ENCODE measurements around the gene FLYWCH1.

Gene FLYWCH1

DNA sequence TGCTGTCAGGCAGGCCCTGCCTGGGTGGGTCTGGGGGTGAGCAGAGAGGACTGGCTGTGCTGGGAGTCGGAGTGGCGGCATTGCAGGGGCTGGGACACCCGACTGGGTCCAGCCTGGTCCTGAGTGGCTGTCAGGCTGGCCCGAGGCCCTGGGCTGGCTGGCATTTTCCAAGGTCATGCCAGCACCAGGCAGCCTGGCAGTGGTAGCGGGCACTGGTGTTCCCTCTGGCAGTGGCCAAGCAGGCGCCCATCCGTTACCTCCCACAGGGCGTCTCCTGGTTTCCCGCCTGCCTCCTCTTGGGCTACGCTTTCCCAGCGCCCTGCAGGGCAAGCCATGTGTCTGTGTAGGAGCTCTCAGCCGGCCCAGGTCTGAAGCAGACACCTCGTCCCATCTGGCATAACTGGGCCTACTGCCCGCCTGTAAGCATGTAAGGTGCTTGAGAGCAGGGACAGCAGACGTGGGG is 74.2 kb downstream of the FLYWCH1 start:
- no peaks in the 10 kb centered on the region for H3K36me3 Mint-ChIP-seq
- no peak overlapping the region for H3K4me3 Mint-ChIP-seq
- H3K27me3 Mint-ChIP-seq: no peaks in the 10 kb centered on the region
- H3K27ac Mint-ChIP-seq: no peak overlapping the region
- no peaks in the 10 kb centered on the region for H3K9me3 Mint-ChIP-seq (ENCODE audit: low read depth)
- peaks cover 5% of the 10 kb centered on the region for H3K4me1 Mint-ChIP-seq (ENCODE audit: low read depth)

DNA sequence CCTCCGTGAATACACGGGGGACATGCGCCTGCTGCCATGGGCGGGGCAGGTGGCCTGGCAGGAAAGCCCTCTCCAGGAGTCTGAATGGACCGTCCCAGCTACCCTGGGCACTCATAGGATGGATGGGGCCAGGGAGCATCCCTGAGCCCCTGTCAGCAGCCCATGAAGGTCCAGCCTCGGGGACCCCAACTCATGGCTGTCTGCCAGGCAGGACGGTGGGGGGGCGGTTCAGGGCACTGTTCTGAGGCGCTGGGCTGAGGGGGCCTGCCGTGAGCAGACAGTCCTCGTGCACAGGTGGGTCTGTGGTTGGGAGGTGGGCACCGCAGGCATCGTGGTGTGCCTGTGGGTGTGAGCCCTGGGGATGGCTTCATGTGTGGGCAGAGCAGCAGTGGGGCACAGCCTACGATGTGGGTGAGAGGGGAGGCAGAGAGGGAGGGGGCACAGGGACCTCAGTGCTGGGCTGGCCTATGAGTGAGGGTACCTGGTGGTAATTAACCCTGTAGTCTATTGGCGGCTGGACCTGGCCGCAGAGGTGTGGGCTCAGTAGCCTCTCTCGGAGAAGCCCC is 75.0 kb downstream of the FLYWCH1 start:
- Mint-ChIP-seq H3K4me1 (ENCODE audit: low read depth) (peaks cover 2% of the 10 kb centered on the region), H3K36me3 (no peaks in the 10 kb centered on the region), H3K27me3 (no peaks in the 10 kb centered on the region), H3K9me3 (ENCODE audit: low read depth) (no peaks in the 10 kb centered on the region), H3K27ac (no peak overlapping the region), H3K4me3 (no peak overlapping the region)

DNA sequence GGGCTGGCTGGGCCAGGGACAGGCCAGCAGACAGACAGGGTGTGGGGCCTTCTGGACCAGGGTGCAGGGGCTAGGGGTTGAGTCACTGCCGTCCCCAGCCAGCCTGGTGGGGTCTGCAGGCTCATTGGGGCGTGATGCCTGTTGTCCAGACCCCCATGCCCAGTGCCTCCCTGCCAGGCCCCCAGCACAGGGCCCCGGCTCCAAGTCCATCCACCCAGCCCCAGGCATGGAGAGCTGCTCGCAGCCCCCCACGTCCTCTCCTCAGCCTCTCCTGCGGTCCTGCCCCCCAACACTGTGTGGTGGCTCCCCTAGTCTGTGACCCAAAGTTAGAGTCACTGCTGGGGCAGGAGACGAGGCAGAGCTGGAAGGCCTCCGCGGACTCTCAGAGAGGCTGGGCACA is 75.6 kb downstream of the FLYWCH1 start:
- no peaks in the 10 kb centered on the region for H3K9me3 Mint-ChIP-seq (ENCODE audit: low read depth)
- H3K4me3 Mint-ChIP-seq: no peak overlapping the region
- H3K36me3 Mint-ChIP-seq: no peaks in the 10 kb centered on the region
- peaks cover 1% of the 10 kb centered on the region for H3K4me1 Mint-ChIP-seq (ENCODE audit: low read depth)
- no peak overlapping the region for H3K27ac Mint-ChIP-seq
- no peaks in the 10 kb centered on the region for H3K27me3 Mint-ChIP-seq

DNA sequence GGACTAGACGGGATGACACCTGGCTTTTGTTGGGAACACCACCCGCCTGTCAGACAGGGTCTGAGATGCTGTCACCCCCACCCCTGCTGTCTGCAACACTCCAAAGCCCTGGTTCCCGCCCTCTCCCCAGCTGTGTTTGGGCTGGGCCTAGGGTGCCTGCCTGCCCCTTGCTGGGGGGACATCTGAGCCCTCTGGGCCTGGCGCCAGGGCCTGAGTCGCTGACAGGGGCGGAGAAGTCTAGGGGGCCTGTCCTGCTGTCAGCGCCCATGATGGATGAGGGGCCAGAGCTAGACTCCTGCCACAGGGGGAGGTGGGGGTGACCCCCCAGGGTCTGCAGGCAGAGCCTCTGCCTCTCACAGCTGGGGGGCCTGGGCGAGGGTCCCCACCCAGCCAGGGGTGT is 76.1 kb downstream of the FLYWCH1 start:
- Mint-ChIP-seq H3K4me3 (no peak overlapping the region), H3K4me1 (ENCODE audit: low read depth) (peaks cover 1% of the 10 kb centered on the region), H3K36me3 (no peaks in the 10 kb centered on the region), H3K27ac (no peak overlapping the region), H3K27me3 (no peaks in the 10 kb centered on the region), H3K9me3 (ENCODE audit: low read depth) (no peaks in the 10 kb centered on the region)

DNA sequence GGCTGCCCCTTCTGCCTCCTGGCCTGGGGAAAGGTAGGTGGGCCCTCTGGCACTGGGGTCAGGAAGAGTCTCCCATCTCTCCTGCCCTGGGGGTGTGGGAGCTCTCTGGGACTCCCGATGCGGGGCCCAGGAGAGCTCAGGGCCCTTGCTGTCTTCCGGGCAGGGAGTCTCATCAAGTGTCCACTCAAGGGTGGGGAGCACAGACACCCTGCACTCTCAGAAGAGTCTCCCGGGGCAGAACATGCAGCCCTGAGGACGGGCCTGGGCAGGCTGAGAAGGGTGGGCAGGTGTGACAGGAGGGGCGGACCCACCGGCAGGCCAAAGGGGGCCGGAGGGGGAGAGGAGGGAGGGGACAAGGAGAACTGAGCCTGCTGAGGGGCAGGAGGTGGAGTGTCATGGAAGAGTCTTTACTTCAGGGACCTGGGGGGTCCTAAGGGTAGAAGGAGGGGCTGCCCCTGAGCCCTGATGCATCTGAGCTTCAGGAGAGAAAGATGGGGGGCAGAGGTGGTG is 76.9 kb downstream of the FLYWCH1 start:
- H3K27ac Mint-ChIP-seq: no peak overlapping the region
- no peaks in the 10 kb centered on the region for H3K27me3 Mint-ChIP-seq
- no peak overlapping the region for H3K4me3 Mint-ChIP-seq
- no peaks in the 10 kb centered on the region for H3K9me3 Mint-ChIP-seq (ENCODE audit: low read depth)
- no peaks in the 10 kb centered on the region for H3K4me1 Mint-ChIP-seq (ENCODE audit: low read depth)
- H3K36me3 Mint-ChIP-seq: no peaks in the 10 kb centered on the region

DNA sequence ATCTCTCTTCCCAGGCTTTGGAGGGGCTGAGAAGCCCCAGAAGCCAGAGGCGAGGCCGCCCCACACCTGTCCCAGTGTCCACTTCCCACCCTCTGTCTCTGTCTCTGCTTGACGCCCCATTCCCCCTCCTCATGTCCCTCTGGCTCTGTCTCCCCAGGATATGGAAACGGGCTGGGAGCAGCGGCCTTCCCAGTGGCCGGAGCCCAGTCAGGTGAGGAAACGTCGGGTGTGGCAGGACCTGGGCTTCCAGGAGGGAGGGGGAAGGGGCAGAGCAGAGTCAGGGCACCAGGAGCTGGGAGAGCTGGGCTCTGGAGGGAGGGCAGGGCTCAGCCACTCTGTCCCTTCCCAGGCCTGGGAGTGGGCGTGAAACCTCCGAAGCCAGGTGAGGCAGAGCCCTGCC is 79.2 kb downstream of the FLYWCH1 start:
- Mint-ChIP-seq H3K9me3 (ENCODE audit: low read depth) (no peaks in the 10 kb centered on the region), H3K36me3 (no peaks in the 10 kb centered on the region), H3K27ac (no peak overlapping the region), H3K4me3 (no peak overlapping the region), H3K27me3 (no peaks in the 10 kb centered on the region), H3K4me1 (ENCODE audit: low read depth) (no peaks in the 10 kb centered on the region)

DNA sequence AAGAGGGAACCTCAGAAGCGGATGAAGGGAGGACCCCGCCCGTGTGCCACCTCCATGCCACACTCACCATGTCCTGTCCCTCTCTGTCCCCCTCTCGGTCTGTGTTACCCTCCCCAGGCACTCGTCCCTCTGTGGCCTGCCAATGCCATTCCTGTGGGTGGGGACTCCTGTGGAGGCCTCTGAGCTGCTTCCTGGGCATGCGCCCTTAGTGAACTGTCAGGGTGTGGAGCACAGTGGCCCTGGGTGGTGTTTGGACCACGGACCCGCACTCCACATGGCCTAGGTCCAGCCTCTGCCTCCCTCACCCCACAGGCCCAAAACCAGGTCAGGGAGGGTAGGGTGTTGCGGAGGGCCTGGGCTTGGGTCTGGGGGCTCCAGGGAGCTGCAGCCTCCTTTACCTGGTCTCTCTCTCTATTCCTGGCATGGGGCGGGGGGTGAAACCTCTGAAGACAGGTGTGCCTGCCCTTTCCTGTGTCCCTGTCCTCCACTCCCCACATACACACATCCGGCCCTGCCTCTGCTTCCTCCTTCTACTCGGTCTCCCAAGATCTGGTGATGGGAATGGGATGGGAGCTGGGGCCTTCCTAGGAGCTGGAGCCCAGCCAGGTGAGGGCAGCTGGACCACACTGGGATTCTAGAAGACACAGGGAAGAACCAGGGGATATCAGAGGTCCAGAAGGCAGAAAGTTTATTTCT is 80.0 kb downstream of the FLYWCH1 start:
- H3K36me3 Mint-ChIP-seq: no peaks in the 10 kb centered on the region
- H3K27ac Mint-ChIP-seq: no peak overlapping the region
- H3K4me3 Mint-ChIP-seq: no peak overlapping the region
- no peaks in the 10 kb centered on the region for H3K27me3 Mint-ChIP-seq
- no peaks in the 10 kb centered on the region for H3K4me1 Mint-ChIP-seq (ENCODE audit: low read depth)
- no peaks in the 10 kb centered on the region for H3K9me3 Mint-ChIP-seq (ENCODE audit: low read depth)

DNA sequence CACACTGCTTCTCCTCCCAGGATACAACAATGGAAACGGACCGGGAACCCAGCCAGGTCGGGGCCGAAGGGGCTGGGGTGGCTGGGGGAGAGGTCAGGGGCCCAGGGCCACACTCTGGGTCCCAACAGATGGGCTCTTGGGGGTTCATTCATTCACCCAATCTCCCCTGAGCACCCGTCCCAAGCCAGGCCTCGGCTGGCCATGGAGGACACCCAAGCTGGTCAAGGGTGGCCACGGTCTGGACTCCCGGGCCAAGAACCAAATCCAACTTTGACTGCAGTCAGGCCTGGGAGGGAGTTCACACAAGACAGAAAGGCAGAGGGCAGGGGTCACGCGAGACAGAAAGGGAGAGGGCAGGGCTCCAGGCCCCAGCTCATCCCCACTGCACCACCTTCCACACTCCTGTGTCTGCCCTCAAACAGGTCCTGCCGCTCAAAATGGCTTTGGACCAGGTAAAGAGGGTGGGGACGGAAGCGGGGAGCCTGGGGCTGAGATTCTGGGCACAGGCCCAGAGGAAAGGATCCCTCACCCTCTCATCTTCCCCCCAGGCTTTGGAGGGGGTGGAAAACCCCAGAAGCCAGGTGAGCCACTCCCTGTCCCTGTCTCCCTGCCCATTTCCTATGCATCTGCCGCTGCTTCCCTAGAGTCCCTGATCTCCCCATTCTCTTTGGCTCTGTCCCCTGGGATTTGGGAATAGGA is 80.8 kb downstream of the FLYWCH1 start:
- Mint-ChIP-seq H3K9me3 (ENCODE audit: low read depth) (no peaks in the 10 kb centered on the region), H3K27ac (no peak overlapping the region), H3K4me1 (ENCODE audit: low read depth) (no peaks in the 10 kb centered on the region), H3K36me3 (no peaks in the 10 kb centered on the region), H3K27me3 (no peaks in the 10 kb centered on the region), H3K4me3 (no peak overlapping the region)

DNA sequence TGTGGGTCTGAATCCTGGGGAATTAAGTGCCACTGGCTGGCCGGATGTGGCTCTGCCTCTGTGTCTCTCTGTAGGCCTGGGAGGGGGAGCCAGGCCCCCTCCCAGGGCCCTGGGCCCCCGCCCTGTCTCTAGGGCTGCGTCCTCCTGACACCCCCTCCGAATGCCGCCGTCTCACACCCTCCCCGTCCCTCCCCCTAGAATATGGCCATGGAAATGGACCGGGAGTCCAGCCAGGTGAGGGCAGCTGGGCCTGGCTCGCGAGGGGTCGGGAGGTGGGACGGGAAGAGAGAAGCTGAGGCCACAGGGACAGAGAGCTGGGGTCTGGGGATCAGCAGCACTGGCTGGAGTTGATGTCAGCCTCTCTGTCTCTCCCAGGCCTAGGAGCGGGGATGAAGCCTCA is 84.6 kb downstream of the FLYWCH1 start:
- no peak overlapping the region for H3K27ac Mint-ChIP-seq
- H3K4me3 Mint-ChIP-seq: no peak overlapping the region
- no peaks in the 10 kb centered on the region for H3K9me3 Mint-ChIP-seq (ENCODE audit: low read depth)
- no peaks in the 10 kb centered on the region for H3K27me3 Mint-ChIP-seq
- no peaks in the 10 kb centered on the region for H3K4me1 Mint-ChIP-seq (ENCODE audit: low read depth)
- no peaks in the 10 kb centered on the region for H3K36me3 Mint-ChIP-seq

DNA sequence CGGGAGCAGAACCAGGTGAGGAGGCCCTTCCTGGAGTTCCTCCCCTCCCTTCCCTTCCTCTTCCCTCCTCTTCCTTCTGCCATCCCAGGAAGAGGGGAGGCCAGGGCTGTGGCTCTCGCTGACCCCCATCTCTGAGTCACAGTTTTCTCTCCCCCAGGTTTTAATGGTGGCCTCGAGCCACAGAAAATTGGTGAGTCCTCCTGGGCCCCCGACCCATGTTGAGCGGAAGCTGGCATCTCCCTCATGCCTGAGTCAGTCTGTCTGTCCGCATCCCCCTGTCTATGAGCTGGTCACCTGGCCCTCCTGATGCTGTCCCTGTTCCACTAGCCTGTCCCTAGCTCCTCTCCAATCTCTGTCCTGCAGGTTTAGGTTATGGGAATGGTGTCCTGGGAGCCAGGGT is 88.2 kb downstream of the FLYWCH1 start:
- Mint-ChIP-seq H3K9me3 (ENCODE audit: low read depth) (no peaks in the 10 kb centered on the region), H3K4me1 (ENCODE audit: low read depth) (peaks cover 3% of the 10 kb centered on the region), H3K27ac (no peak overlapping the region), H3K27me3 (no peaks in the 10 kb centered on the region), H3K4me3 (no peak overlapping the region), H3K36me3 (no peaks in the 10 kb centered on the region)

DNA sequence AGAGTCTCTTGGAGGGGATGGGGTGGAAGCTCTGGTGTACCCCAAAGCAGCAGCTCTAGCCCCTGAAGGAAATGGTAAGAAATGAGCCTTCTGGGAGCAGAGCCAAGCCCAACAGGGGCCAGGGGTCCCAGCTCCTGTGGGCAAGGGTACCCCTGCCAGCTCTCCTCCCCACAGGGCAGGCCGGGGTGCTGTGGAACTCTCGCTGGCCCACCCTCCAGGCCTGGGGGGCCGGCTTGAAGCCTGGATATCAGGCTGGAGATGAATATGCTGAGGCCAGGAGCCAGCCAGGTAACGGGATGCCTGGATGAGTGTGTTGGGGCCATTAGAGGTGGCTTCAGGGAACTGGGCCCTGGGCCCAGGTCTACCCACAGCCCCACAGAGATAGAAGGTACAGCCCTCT is 88.8 kb downstream of the FLYWCH1 start:
- Mint-ChIP-seq H3K4me3 (no peak overlapping the region), H3K36me3 (no peaks in the 10 kb centered on the region), H3K27ac (no peak overlapping the region), H3K27me3 (no peaks in the 10 kb centered on the region), H3K4me1 (ENCODE audit: low read depth) (peaks cover 4% of the 10 kb centered on the region), H3K9me3 (ENCODE audit: low read depth) (no peaks in the 10 kb centered on the region)
